PC-9 (cell line): ENCODE results near the gene SCAP. TPM values are rescaled to one million over a fixed set of nuclear protein-coding genes. Genes with fewer than 3 reads are reported as not detected.
A peak's percentile ranks its signal among the peaks of the same experiment; 100 is the strongest.

Experiments
- BruUV-seq: library from RNA; stranded (reverse); fragments of 400-500 nt; replicated peaks from 2 replicates; lab custom pipeline; 2021; lab: Mats Ljungman, UMichigan
- CTCF ChIA-PET: fragments of 300-600 bp; sonication (Branson Sonifier 250); formaldehyde crosslinking; loops from one replicate; lab custom pipeline; 2022; ENCODE audit warnings: antibody characterized with exemption; lab: Charles Lee
- POLR2A ChIA-PET: fragments of 300-600 bp; sonication (Branson Sonifier 250); formaldehyde crosslinking; loops from one replicate; lab custom pipeline; 2022; ENCODE audit warnings: antibody characterized with exemption; ENCODE audit not compliant: unreplicated experiment; lab: Charles Lee
- DNase-seq, 2 experiments: peaks; one replicate each; pipeline versions ENCODE4 v3.0.0 to v3.0.0-alpha.2; 2015 to 2022; ENCODE audit warnings: mixed read lengths in 1 of 2
- H2AFZ ChIP-seq: fragments of 200-600 bp; sonication (generic); 2 replicates; pipeline ENCODE4 v1.8.1; 2017; ENCODE audit warnings: antibody characterized with exemption
- H3F3A ChIP-seq: fragments of 200-600 bp; sonication (generic); 2 replicates; pipeline ENCODE4 v1.8.1; 2017; ENCODE audit warnings: antibody characterized with exemption, mild to moderate bottlenecking, low read depth; ENCODE audit not compliant: insufficient read depth
- H3K27ac ChIP-seq: fragments of 200-600 bp; sonication (generic); 2 replicates; pipeline ENCODE4 v1.6.1; 2016; ENCODE audit warnings: mixed run types
- H3K27me3 ChIP-seq: fragments of 200-600 bp; sonication (generic); 2 replicates; pipeline ENCODE4 v1.6.1; 2016; ENCODE audit warnings: low read depth, mixed run types; ENCODE audit not compliant: insufficient read depth
- H3K36me3 ChIP-seq: fragments of 200-600 bp; sonication (generic); 2 replicates; pipeline ENCODE4 v1.6.1; 2016; ENCODE audit warnings: low read depth, mixed run types
- H3K4me1 ChIP-seq: fragments of 200-600 bp; sonication (generic); replicated peaks from 2 replicates; pipeline ENCODE4 v1.6.1; 2016; ENCODE audit warnings: mixed run types; ENCODE audit not compliant: insufficient read depth
- H3K4me2 ChIP-seq: fragments of 200-600 bp; sonication (generic); 2 replicates; pipeline ENCODE4 v1.6.1; 2017; ENCODE audit warnings: mixed run types
- H3K4me3 ChIP-seq: fragments of 200-600 bp; sonication (generic); 2 replicates; pipeline ENCODE4 v1.6.1; 2016; ENCODE audit warnings: mixed run types
- H3K79me2 ChIP-seq: fragments of 200-600 bp; sonication (generic); 2 replicates; pipeline ENCODE4 v1.6.1; 2017; ENCODE audit warnings: low read depth, mixed run types
- H3K9me2 ChIP-seq: fragments of 200-600 bp; sonication (generic); 2 replicates; pipeline ENCODE4 v1.8.1; 2017; ENCODE audit warnings: mild to moderate bottlenecking; ENCODE audit not compliant: insufficient read depth
- H3K9me3 ChIP-seq: fragments of 200-600 bp; sonication (generic); 2 replicates; pipeline ENCODE4 v1.8.1; 2016; ENCODE audit warnings: low read depth; ENCODE audit not compliant: insufficient read depth
- H4K20me1 ChIP-seq: fragments of 200-600 bp; sonication (generic); 2 replicates; pipeline ENCODE4 v1.8.1; 2017; ENCODE audit not compliant: insufficient read depth
- CTCF ChIP-seq: fragments of 200-600 bp; sonication (generic); conservative IDR thresholded peaks from 2 replicates; pipeline ENCODE4 v1.6.1; 2017; ENCODE audit warnings: mixed run types, antibody characterized with exemption, mild to moderate bottlenecking, moderate library complexity
- EZH2 ChIP-seq: fragments of 200-600 bp; sonication (generic); IDR thresholded peaks from 2 replicates; pipeline ENCODE4 v1.8.0; 2017; ENCODE audit warnings: antibody characterized with exemption, low read depth
- intact Hi-C: fragments of 100-400 bp; cut with micrococcal nuclease; formaldehyde crosslinking; loops from one replicate; pipeline ENCODE4 v1.10.0; 2022; ENCODE audit not compliant: unreplicated experiment
- total RNA-seq: library from RNA; stranded (reverse); gene quantifications from 2 replicates; pipeline ENCODE4 v1.2.3, GENCODE V29; 2021

SCAP gene
- total RNA-seq, 1 experiment from 2014 or later = 71.5 TPM

GRCh38 chr3:47381317-47382157 is 94.2 kb downstream of the SCAP start:
- Histone ChIP-seq H4K20me1 (peaks cover 47% of the 10 kb centered on the region), H3K4me1 (peaks cover 21% of the 10 kb centered on the region), H3K4me3 (peak overlapping the region; percentile 66), H3K4me2 (peak overlapping the region; percentile 96), H2AFZ (peak overlapping the region; percentile 85), H3K36me3 (no peaks in the 10 kb centered on the region), H3K79me2 (peaks cover 70% of the 10 kb centered on the region), H3F3A (peaks cover 21% of the 10 kb centered on the region), H3K9me2 (no peaks in the 10 kb centered on the region), H3K27me3 (no peaks in the 10 kb centered on the region), H3K9me3 (no peaks in the 10 kb centered on the region), H3K27ac (peak overlapping the region; percentile 92)
- intact Hi-C loops = loop anchor here (5.0 kb wide), 1 partner anchor 674 kb away; no protein-coding TSS in a partner anchor
- TSS peak; percentile 42 for BruUV-seq
- POLR2A ChIA-PET = interaction anchor here (0.6 to 0.7 kb wide), 5 partner anchors 28 to 882 kb away, joined by 3 to 7 read pairs (median 4); no protein-coding TSS in a partner anchor
- no peak for TF ChIP-seq EZH2
- no peak for TF ChIP-seq CTCF
- DNase-seq = peak; percentile 71 to 83
- CTCF ChIA-PET = no interaction called here

- ChIA-PET POLR2A (interaction anchor here (0.6 to 0.7 kb wide), 13 partner anchors 29 to 1516 kb away, joined by 3 to 7 read pairs (median 4); no protein-coding TSS in a partner anchor), CTCF (interaction anchor here (0.6 to 0.7 kb wide), 2 partner anchors 26 to 216 kb away, joined by 3 read pairs; no protein-coding TSS in a partner anchor)
- Histone ChIP-seq H3F3A (peaks cover 21% of the 10 kb centered on the region), H3K27me3 (no peaks in the 10 kb centered on the region), H3K4me1 (peaks cover 21% of the 10 kb centered on the region), H3K27ac (peak within 1 kb of the TSS; percentile 92), H3K9me2 (no peaks in the 10 kb centered on the region), H3K4me3 (peak within 1 kb of the TSS; percentile 66), H3K36me3 (no peaks in the 10 kb centered on the region), H2AFZ (peak within 1 kb of the TSS; percentile 85), H4K20me1 (peaks cover 40% of the 10 kb centered on the region), H3K79me2 (peaks cover 62% of the 10 kb centered on the region), H3K9me3 (no peaks in the 10 kb centered on the region), H3K4me2 (peak within 1 kb of the TSS; percentile 98)
- TSS peak; percentile 66 for BruUV-seq
- TF ChIP-seq CTCF = no peak
- no peak for TF ChIP-seq EZH2
- intact Hi-C loops = loop anchor here (5.0 kb wide), 1 partner anchor 673 kb away; no protein-coding TSS in a partner anchor
- DNase-seq = peak; percentile 94 to 99
Observed at GRCh38 chr3:47380601-47381316, 95.0 kb downstream of the SCAP start, which contains the start of gene PTPN23. Gene PTPN23 (plus strand): TSS chr3:47381021. CDS start chr3:47381097, 76 bp downstream.
